DND-41 (cell line): ENCODE measurements around the gene LCORL.

ENCODE experiments used
- ATAC-seq: fragments of 200-7000 bp; cut with Tn5 transposase; 3 replicates; pipeline ENCODE4 v1.9.1; 2021; ENCODE audit warnings: low read depth; ENCODE audit not compliant: insufficient read depth
- DNase-seq: peaks from one replicate; pipeline ENCODE4 v3.0.0-alpha.2; 2020
- H2AFZ ChIP-seq: 2 replicates; pipeline ENCODE4 v1.6.0; 2012; ENCODE audit warnings: low read depth, low read length
- H3K27ac ChIP-seq: 2 replicates; pipeline ENCODE4 v1.5.1; 2012; ENCODE audit warnings: low read length, inconsistent platforms
- H3K27me3 ChIP-seq: fragments of 200-600 bp; sonication (generic); 2 replicates; pipeline ENCODE4 v1.6.0; 2012; ENCODE audit warnings: low read length, mild to moderate bottlenecking, inconsistent platforms; ENCODE audit not compliant: insufficient read depth, poor library complexity
- H3K36me3 ChIP-seq: 2 replicates; pipeline ENCODE4 v1.5.1; 2012; ENCODE audit warnings: low read length, inconsistent platforms; ENCODE audit not compliant: insufficient read depth
- H3K4me1 ChIP-seq: 2 replicates; pipeline ENCODE4 v1.5.1; 2012; ENCODE audit warnings: mild to moderate bottlenecking, low read length; ENCODE audit not compliant: insufficient read depth
- H3K4me2 ChIP-seq: 2 replicates; pipeline ENCODE4 v1.6.0; 2012; ENCODE audit warnings: mild to moderate bottlenecking, moderate library complexity, low read length, inconsistent platforms; ENCODE audit not compliant: insufficient read depth
- H3K4me3 ChIP-seq, 2 experiments: fragments of 200-600 bp in 1 of 2; shearing (Covaris generic) in 1 of 2; 2 replicates each; pipeline ENCODE4 v1.5.1; 2012 to 2016; ENCODE audit warnings: inconsistent platforms in 2 of 2, low read length in 2 of 2, mild to moderate bottlenecking in 2 of 2, low read depth in 1 of 2, moderate library complexity in 1 of 2
- H3K79me2 ChIP-seq: 2 replicates; pipeline ENCODE4 v1.6.0; 2012; ENCODE audit warnings: low read length, inconsistent platforms; ENCODE audit not compliant: insufficient read depth
- H3K9ac ChIP-seq: 2 replicates; pipeline ENCODE4 v1.6.0; 2012; ENCODE audit warnings: low read depth, mild to moderate bottlenecking, inconsistent platforms, low read length, moderate library complexity
- H3K9me3 ChIP-seq: 2 replicates; pipeline ENCODE4 v1.5.1; 2012; ENCODE audit warnings: low read length, moderate library complexity, mild to moderate bottlenecking, inconsistent platforms; ENCODE audit not compliant: insufficient read depth, severe bottlenecking
- H4K20me1 ChIP-seq: 2 replicates; pipeline ENCODE4 v1.6.0; 2012; ENCODE audit warnings: low read length; ENCODE audit not compliant: insufficient read depth
- CTCF ChIP-seq: IDR thresholded peaks from 2 replicates; pipeline ENCODE4 v1.5.1; 2012; ENCODE audit warnings: borderline replicate concordance, low read length, moderate library complexity, mild to moderate bottlenecking; ENCODE audit not compliant: poor library complexity, severe bottlenecking; ENCODE audit errors: extremely low read depth
- EZH2 ChIP-seq: IDR thresholded peaks from 3 replicates; pipeline ENCODE4 v1.6.1; 2012; ENCODE audit warnings: borderline replicate concordance, low read depth, mild to moderate bottlenecking, moderate library complexity, low read length, inconsistent platforms; ENCODE audit not compliant: severe bottlenecking

LCORL gene

GRCh38 chr4:17924189-17924588, 97.4 kb downstream of the LCORL start:
- Histone ChIP-seq H3K9ac (no peak overlapping the region), H3K79me2 (peaks cover 2% of the 10 kb centered on the region; the same call in 1 of the 2 replicates), H3K4me2 (no peak overlapping the region), H3K4me1 (no peaks in the 10 kb centered on the region), H3K27ac (no peak overlapping the region), H3K27me3 (no peaks in the 10 kb centered on the region), H3K36me3 (peaks cover 18% of the 10 kb centered on the region), H4K20me1 (no peaks in the 10 kb centered on the region), H2AFZ (no peak overlapping the region), H3K4me3 (no peak overlapping the region), H3K9me3 (no peaks in the 10 kb centered on the region)
- TF ChIP-seq CTCF (no peak), EZH2 (no peak)
- no peak for ATAC-seq
- no peak for DNase-seq

- ATAC-seq = no peak
- H3K9ac ChIP-seq = no peak overlapping the region
- no peaks in the 10 kb centered on the region for H4K20me1 ChIP-seq
- TF ChIP-seq EZH2 (no peak), CTCF (no peak)
- no peak overlapping the region for H3K27ac ChIP-seq
- peaks cover 20% of the 10 kb centered on the region for H3K36me3 ChIP-seq
- H3K4me1 ChIP-seq = no peaks in the 10 kb centered on the region
- H2AFZ ChIP-seq = no peak overlapping the region
- H3K9me3 ChIP-seq = no peaks in the 10 kb centered on the region
- no peak for DNase-seq
- H3K4me2 ChIP-seq = no peak overlapping the region
- no peak overlapping the region for H3K4me3 ChIP-seq
- peaks cover 6% of the 10 kb centered on the region; the same call in 1 of the 2 replicates for H3K79me2 ChIP-seq
- H3K27me3 ChIP-seq = no peaks in the 10 kb centered on the region
Observed at GRCh38 chr4:17921451-17921850, 100.1 kb downstream of the LCORL start.

- H3K9me3 ChIP-seq = no peaks in the 10 kb centered on the region
- H4K20me1 ChIP-seq = no peaks in the 10 kb centered on the region
- ATAC-seq (no peak), DNase-seq (no peak)
- TF ChIP-seq EZH2 (no peak), CTCF (no peak)
- no peak overlapping the region for H3K4me3 ChIP-seq
- peaks cover 13% of the 10 kb centered on the region for H3K36me3 ChIP-seq
- no peak overlapping the region for H2AFZ ChIP-seq
- no peaks in the 10 kb centered on the region for H3K4me1 ChIP-seq
- no peak overlapping the region for H3K4me2 ChIP-seq
- peaks cover 6% of the 10 kb centered on the region; the same call in 1 of the 2 replicates for H3K79me2 ChIP-seq
- no peaks in the 10 kb centered on the region for H3K27me3 ChIP-seq
- no peak overlapping the region for H3K27ac ChIP-seq
- H3K9ac ChIP-seq = no peak overlapping the region
Observed at GRCh38 chr4:17920681-17921080, 100.9 kb downstream of the LCORL start.

GRCh38 chr4:17915439-17915838, 106.1 kb downstream of the LCORL start:
- Histone ChIP-seq H3K79me2 (peaks cover 9% of the 10 kb centered on the region), H3K4me1 (no peaks in the 10 kb centered on the region), H3K4me2 (no peak overlapping the region), H4K20me1 (peaks cover 16% of the 10 kb centered on the region), H3K27ac (no peak overlapping the region), H3K27me3 (no peaks in the 10 kb centered on the region), H2AFZ (no peak overlapping the region), H3K4me3 (no peak overlapping the region), H3K9me3 (no peaks in the 10 kb centered on the region), H3K9ac (no peak overlapping the region), H3K36me3 (peaks cover 14% of the 10 kb centered on the region)
- TF ChIP-seq EZH2 = no peak
- no peak for TF ChIP-seq CTCF
- ATAC-seq (no peak), DNase-seq (no peak)
